ENCODE data around the gene DGKB. TPM values are rescaled to one million over a fixed set of nuclear protein-coding genes. Genes with fewer than 3 reads are reported as not detected.

Gene DGKB
- total RNA-seq, 8 experiments from 2014 or later: 0.22 to 13.6 (median 9.0) TPM

GRCh38 chr7:14148974-14149373 is 753.6 kb downstream of the DGKB start:
- 52 to 93% (median 88%) methylated on average over 2 to 5 of the region's 5 CpGs for WGBS, 10 experiments
- in situ Hi-C loops (cut with MboI; ENCODE audit: low pct_unique_long_range_greater_than_20kb in 2 of 9, low sequenced_read_pairs in 9 of 9, unreplicated experiment in 9 of 9): no loop called here
- Histone ChIP-seq H3K4me1 (replicated peaks in 1 of 2) (peaks cover 10 to 44% of the 10 kb centered on the region in 2 donors), H3K4me3 (no peak overlapping the region), H3K27ac (no peak overlapping the region)
- ATAC-seq (replicated peaks in 6 of 8): peak in 3 of 8 experiments; percentile 48 to 56 (median 54)

DNA sequence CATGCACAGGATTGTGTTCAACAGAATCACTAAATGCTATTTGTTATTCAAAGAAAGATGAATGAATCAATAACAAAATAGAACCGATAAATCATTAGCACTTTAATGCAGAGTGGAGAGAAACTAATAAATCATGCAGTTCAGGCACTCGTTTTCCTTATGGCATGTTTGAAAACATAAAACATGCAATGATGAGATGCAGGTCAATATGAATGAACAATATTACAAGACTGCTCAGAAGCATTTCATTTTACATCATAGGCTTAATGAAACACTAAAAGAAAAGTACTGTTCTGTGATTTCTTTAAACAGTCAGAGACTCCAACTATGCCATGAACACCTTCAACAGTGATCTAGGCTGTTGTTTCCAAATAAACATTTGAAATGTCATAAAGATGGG is 755.0 kb downstream of the DGKB start:
- Histone ChIP-seq H3K4me1 (replicated peaks in 1 of 2) (peaks cover 4 to 44% of the 10 kb centered on the region in 2 donors), H3K27ac (no peak overlapping the region), H3K4me3 (no peak overlapping the region)
- in situ Hi-C loops (cut with MboI; ENCODE audit: low pct_unique_long_range_greater_than_20kb in 2 of 9, low sequenced_read_pairs in 9 of 9, unreplicated experiment in 9 of 9): no loop called here
- 0 to 100% (median 44%) methylated on average over 1 to 2 of the region's 2 CpGs for WGBS, 10 experiments
- peak in 5 of 8 experiments; percentile 47 to 81 (median 68) for ATAC-seq (replicated peaks in 6 of 8)

DNA sequence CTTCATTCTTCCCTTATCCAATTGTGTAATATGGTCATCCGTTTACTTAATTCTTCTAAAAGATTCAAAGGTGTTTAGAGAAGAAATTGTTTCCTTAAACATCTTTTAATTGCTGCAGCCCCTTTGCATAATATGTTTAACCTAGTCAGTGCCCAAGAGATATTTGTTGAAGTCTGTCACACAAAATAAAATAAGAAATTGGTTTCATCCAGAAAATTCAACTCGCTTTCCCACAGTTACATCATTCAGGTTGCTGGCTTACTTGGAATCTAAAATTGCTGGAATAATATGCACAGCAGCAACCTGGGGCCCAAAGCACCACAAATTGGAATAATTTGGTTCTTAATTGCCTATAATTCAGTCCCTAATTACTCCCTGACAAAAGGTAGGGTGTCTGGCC is 758.0 kb downstream of the DGKB start:
- ATAC-seq (replicated peaks in 6 of 8): peak in 1 of 8 experiments; percentile 26
- H3K4me1 ChIP-seq (replicated peaks in 1 of 2): peaks cover 4 to 34% of the 10 kb centered on the region in 2 donors
- WGBS, 10 experiments: 68 to 100% (median 92%) methylated on average over 1 to 2 of the region's 2 CpGs
- no peak overlapping the region for H3K4me3 ChIP-seq
- H3K27ac ChIP-seq: no peak overlapping the region
- in situ Hi-C loops (cut with MboI; ENCODE audit: low pct_unique_long_range_greater_than_20kb in 2 of 9, low sequenced_read_pairs in 9 of 9, unreplicated experiment in 9 of 9): no loop called here

GRCh38 chr7:14144109-14144508 is 758.4 kb downstream of the DGKB start:
- Histone ChIP-seq H3K27ac (no peak overlapping the region), H3K4me3 (no peak overlapping the region), H3K4me1 (replicated peaks in 1 of 2) (peaks cover 4 to 30% of the 10 kb centered on the region in 2 donors)
- WGBS, 10 experiments: 37 to 100% (median 88%) methylated on average over 1 of the region's 1 CpG; no CpG with 5 or more reads in 1 of the 10 experiments
- no peak for ATAC-seq (replicated peaks in 6 of 8)
- in situ Hi-C loops (cut with MboI; ENCODE audit: low pct_unique_long_range_greater_than_20kb in 2 of 9, low sequenced_read_pairs in 9 of 9, unreplicated experiment in 9 of 9): no loop called here

DNA sequence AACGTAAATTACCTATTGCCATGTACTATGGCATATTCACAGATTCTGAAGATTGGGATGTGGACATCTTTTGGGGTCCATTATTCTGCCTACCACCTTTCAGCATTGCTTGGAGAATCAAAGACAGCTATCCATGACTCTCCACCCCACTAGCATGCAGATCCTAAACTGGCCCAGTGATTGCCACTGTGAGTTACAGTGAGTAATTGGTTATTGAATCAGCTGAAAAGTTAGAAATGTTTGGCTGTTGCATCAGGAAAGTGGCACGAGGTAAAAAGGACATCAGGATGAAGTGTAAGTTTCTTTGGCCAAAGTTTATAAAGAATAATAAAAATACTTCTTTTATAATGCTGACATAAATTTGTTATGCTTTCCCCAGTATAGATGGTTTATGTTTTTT is 764.9 kb downstream of the DGKB start:
- in situ Hi-C loops (cut with MboI; ENCODE audit: low pct_unique_long_range_greater_than_20kb in 2 of 9, low sequenced_read_pairs in 9 of 9, unreplicated experiment in 9 of 9): no loop called here
- 0 to 91% (median 79%) methylated on average over 1 to 2 of the region's 2 CpGs; no CpG with 5 or more reads in 3 of the 10 experiments for WGBS, 10 experiments
- no peak for ATAC-seq (replicated peaks in 6 of 8)

DNA sequence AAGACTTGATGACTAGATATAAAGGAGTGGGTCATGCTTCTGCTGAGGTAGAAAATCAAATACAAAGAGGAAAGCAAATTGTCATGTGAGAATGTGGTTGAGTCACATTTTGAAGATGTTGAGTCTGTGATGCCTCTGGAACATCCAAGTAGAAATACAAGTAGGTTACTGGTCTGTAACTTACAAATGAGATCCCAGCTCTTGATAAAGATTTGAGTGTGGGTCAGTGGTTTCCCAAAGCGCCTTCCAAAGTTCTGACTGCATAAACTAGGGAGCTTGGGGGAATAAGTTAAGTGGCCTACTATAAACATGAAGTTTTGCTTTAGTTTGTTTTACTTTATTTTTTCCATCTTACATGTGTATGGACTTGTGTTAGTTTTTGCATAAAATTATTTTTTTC is 768.8 kb downstream of the DGKB start:
- in situ Hi-C loops (cut with MboI; ENCODE audit: low pct_unique_long_range_greater_than_20kb in 2 of 9, low sequenced_read_pairs in 9 of 9, unreplicated experiment in 9 of 9): no loop called here
- no peaks in the 10 kb centered on the region for H3K4me1 ChIP-seq (replicated peaks in 1 of 2)
- 0 to 83% (median 71%) methylated on average over 1 of the region's 1 CpG; no CpG with 5 or more reads in 4 of the 10 experiments for WGBS, 10 experiments
- no peak overlapping the region for H3K4me3 ChIP-seq
- no peak for ATAC-seq (replicated peaks in 6 of 8)
- H3K27ac ChIP-seq: no peak overlapping the region

More for the DNA sequence above, 764.9 kb downstream of the DGKB start:
- Histone ChIP-seq H3K4me1 (replicated peaks in 1 of 2) (no peaks in the 10 kb centered on the region), H3K4me3 (no peak overlapping the region), H3K27ac (no peak overlapping the region)

GRCh38 chr7:14125998-14126397 is 776.6 kb downstream of the DGKB start:
- no peak overlapping the region for H3K4me3 ChIP-seq
- no peak overlapping the region for H3K27ac ChIP-seq
- 53 to 100% (median 90%) methylated on average over 1 to 3 of the region's 3 CpGs; no CpG with 5 or more reads in 1 of the 10 experiments for WGBS, 10 experiments
- ATAC-seq (replicated peaks in 6 of 8): no peak
- in situ Hi-C loops (cut with MboI; ENCODE audit: low pct_unique_long_range_greater_than_20kb in 2 of 9, low sequenced_read_pairs in 9 of 9, unreplicated experiment in 9 of 9): no loop called here
- peaks cover 0 to 8% of the 10 kb centered on the region in 2 donors for H3K4me1 ChIP-seq (replicated peaks in 1 of 2)

DNA sequence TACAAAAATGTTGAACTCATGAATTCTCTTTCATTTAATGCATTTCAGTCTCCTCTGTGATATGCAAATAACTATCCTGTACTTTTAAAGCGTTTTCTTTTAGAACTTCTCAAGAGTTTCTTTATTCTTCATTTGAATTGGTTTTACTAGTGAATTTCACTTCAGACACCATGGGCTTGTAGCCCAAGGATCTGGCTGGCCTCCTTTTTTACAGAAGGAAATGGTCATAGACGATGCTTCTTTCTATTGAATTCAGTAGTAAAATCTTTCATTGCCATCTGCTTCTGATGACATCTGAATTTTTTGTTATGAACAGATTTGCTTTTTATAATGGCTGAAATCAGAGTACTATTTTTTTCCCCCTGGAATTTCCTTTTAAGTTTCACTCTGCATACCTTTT is 777.8 kb downstream of the DGKB start:
- no peak overlapping the region for H3K4me3 ChIP-seq
- peaks cover 0 to 8% of the 10 kb centered on the region in 2 donors for H3K4me1 ChIP-seq (replicated peaks in 1 of 2)
- WGBS, 10 experiments: 0 to 100% (median 48%) methylated on average over 1 to 2 of the region's 2 CpGs
- H3K27ac ChIP-seq: no peak overlapping the region
- in situ Hi-C loops (cut with MboI; ENCODE audit: low pct_unique_long_range_greater_than_20kb in 2 of 9, low sequenced_read_pairs in 9 of 9, unreplicated experiment in 9 of 9): no loop called here
- no peak for ATAC-seq (replicated peaks in 6 of 8)

GRCh38 chr7:14123923-14124322 is 778.6 kb downstream of the DGKB start:
- ATAC-seq (replicated peaks in 6 of 8): no peak
- H3K4me3 ChIP-seq: no peak overlapping the region
- H3K4me1 ChIP-seq (replicated peaks in 1 of 2): peaks cover 0 to 8% of the 10 kb centered on the region in 2 donors
- H3K27ac ChIP-seq: no peak overlapping the region
- in situ Hi-C loops (cut with MboI; ENCODE audit: low pct_unique_long_range_greater_than_20kb in 2 of 9, low sequenced_read_pairs in 9 of 9, unreplicated experiment in 9 of 9): no loop called here
- WGBS, 10 experiments: 0 to 100% (median 57%) methylated on average over 1 of the region's 1 CpG; no CpG with 5 or more reads in 1 of the 10 experiments

DNA sequence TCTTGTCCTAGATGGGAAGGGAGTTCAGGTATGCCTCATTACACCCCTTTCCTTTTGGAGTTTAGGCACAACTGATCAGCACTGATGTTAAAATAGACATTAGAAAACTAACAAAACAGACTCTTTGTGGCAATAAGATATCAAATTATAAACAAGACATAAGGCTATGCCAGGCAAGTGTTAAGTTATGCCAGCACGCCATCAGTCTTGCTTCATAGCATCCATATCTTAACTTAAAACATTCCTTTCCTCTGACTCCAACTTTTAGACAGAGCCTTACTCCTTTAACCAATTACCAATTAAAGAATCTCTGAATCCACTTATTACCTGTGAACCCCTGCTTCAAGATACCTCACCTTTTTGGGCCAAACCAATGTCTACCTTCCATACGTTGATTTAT is 786.9 kb downstream of the DGKB start:
- H3K27ac ChIP-seq: no peak overlapping the region
- in situ Hi-C loops (cut with MboI; ENCODE audit: low pct_unique_long_range_greater_than_20kb in 2 of 9, low sequenced_read_pairs in 9 of 9, unreplicated experiment in 9 of 9): no loop called here
- WGBS, 10 experiments: 19 to 100% (median 88%) methylated on average over 1 to 2 of the region's 2 CpGs; no CpG with 5 or more reads in 3 of the 10 experiments
- no peak for ATAC-seq (replicated peaks in 6 of 8)
- no peak overlapping the region for H3K4me3 ChIP-seq
- no peaks in the 10 kb centered on the region for H3K4me1 ChIP-seq (replicated peaks in 1 of 2)

GRCh38 chr7:14104861-14105260 is 797.7 kb downstream of the DGKB start:
- in situ Hi-C loops (cut with MboI; ENCODE audit: low pct_unique_long_range_greater_than_20kb in 2 of 9, low sequenced_read_pairs in 9 of 9, unreplicated experiment in 9 of 9): no loop called here
- ATAC-seq (replicated peaks in 6 of 8): no peak
- H3K4me3 ChIP-seq: no peak overlapping the region
- H3K27ac ChIP-seq: no peak overlapping the region
- WGBS, 10 experiments: 20 to 100% (median 67%) methylated on average over 1 to 3 of the region's 3 CpGs; no CpG with 5 or more reads in 2 of the 10 experiments
- no peaks in the 10 kb centered on the region for H3K4me1 ChIP-seq (replicated peaks in 1 of 2)

DNA sequence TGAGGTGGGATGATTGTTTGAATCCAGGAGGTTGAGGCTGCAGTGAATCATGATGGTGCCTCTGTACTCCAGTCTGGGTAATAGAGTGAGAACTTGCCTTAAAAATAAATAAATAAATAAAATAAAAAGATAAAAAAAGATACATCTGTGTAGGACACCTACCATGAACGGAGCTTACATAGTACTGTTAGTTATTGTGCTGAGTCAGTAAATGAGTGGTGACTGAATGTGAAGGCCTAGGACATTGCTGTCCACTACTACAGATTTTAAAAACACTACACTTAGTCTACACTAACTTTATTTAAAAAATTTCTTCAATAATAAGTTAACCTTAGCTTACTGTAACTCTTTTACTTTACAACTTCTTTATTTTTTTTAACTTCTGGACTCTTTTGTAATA is 806.4 kb downstream of the DGKB start:
- no peak overlapping the region for H3K4me3 ChIP-seq
- 0 to 100% (median 81%) methylated on average over 1 of the region's 1 CpG; no CpG with 5 or more reads in 2 of the 10 experiments for WGBS, 10 experiments
- no peak for ATAC-seq (replicated peaks in 6 of 8)
- no peaks in the 10 kb centered on the region for H3K4me1 ChIP-seq (replicated peaks in 1 of 2)
- no peak overlapping the region for H3K27ac ChIP-seq
- in situ Hi-C loops (cut with MboI; ENCODE audit: low pct_unique_long_range_greater_than_20kb in 2 of 9, low sequenced_read_pairs in 9 of 9, unreplicated experiment in 9 of 9): no loop called here

- WGBS, 10 experiments: 36 to 100% (median 82%) methylated on average over 1 to 4 of the region's 4 CpGs
- H3K4me3 ChIP-seq: no peak overlapping the region
- H3K4me1 ChIP-seq (replicated peaks in 1 of 2): no peaks in the 10 kb centered on the region
- in situ Hi-C loops (cut with MboI; ENCODE audit: low pct_unique_long_range_greater_than_20kb in 2 of 9, low sequenced_read_pairs in 9 of 9, unreplicated experiment in 9 of 9): no loop called here
- H3K27ac ChIP-seq: no peak overlapping the region
- no peak for ATAC-seq (replicated peaks in 6 of 8)
These were observed 807.2 kb downstream of the DGKB start for GRCh38 chr7:14095233-14095950.
